GM18868 (cell line): ENCODE results near the gene MRPL2.
"Not testable (repeated sequence)": the region's sequence is repeated elsewhere in the genome, so short reads cannot be mapped to it uniquely, and the experiment has no call there.

Experiments
- ATAC-seq: cut with Tn5 transposase; IDR thresholded peaks from one replicate; pipeline ENCODE4 v1.9.1; 2021; ENCODE audit warnings: mild to moderate bottlenecking, moderate library complexity; ENCODE audit not compliant: unreplicated experiment

MRPL2 gene

GRCh38 chr6:43082806-43083655, 23.8 kb upstream of the MRPL2 start:
- no peak for ATAC-seq

GRCh38 chr6:43081922-43082321, 22.7 kb upstream of the MRPL2 start:
- not testable (repeated sequence) for ATAC-seq

- ATAC-seq: no peak
These were observed 21.8 kb upstream of the MRPL2 start for GRCh38 chr6:43081043-43081442.

GRCh38 chr6:43078691-43079090, 19.5 kb upstream of the MRPL2 start:
- no peak for ATAC-seq

- no peak for ATAC-seq
These were observed 18.8 kb upstream of the MRPL2 start for GRCh38 chr6:43077981-43078511.

GRCh38 chr6:43077333-43077809, 18.1 kb upstream of the MRPL2 start:
- no peak for ATAC-seq

- no peak for ATAC-seq
These were observed 17.5 kb upstream of the MRPL2 start for GRCh38 chr6:43076464-43077332.

GRCh38 chr6:43075670-43076463, 16.6 kb upstream of the MRPL2 start, which contains the start of gene PTK7:
Gene PTK7, plus strand, starts transcription at chr6:43076314. Its CDS starts 175 bp downstream, at chr6:43076489.
- ATAC-seq: no peak

- no peak for ATAC-seq
These were observed 15.8 kb upstream of the MRPL2 start for GRCh38 chr6:43074847-43075669.

GRCh38 chr6:43070028-43070632, 10.9 kb upstream of the MRPL2 start:
- ATAC-seq: no peak

GRCh38 chr6:43062818-43063217, 3.6 kb upstream of the MRPL2 start:
- ATAC-seq: no peak

GRCh38 chr6:43061861-43062260, 2.6 kb upstream of the MRPL2 start:
- no peak for ATAC-seq

GRCh38 chr6:43060755-43061633, 1.8 kb upstream of the MRPL2 start:
- ATAC-seq: no peak

GRCh38 chr6:43060034-43060754, 960 bp upstream of the MRPL2 start:
- no peak for ATAC-seq

GRCh38 chr6:43058531-43058930, 703 bp downstream of the MRPL2 start:
- ATAC-seq: no peak

GRCh38 chr6:43055966-43056365, 3.3 kb downstream of the MRPL2 start:
- no peak for ATAC-seq

- no peak for ATAC-seq
These were observed 4.9 kb downstream of the MRPL2 start for GRCh38 chr6:43054206-43054943.
